PFSK-1 (cell line): ENCODE data around the gene AZIN2.

Experiments used
- FOXP2 ChIP-seq: optimal IDR thresholded peaks from 2 replicates; pipeline ENCODE3; 2011; ENCODE audit warnings: borderline replicate concordance, control low read depth, inconsistent platforms; ENCODE audit not compliant: insufficient read depth; ENCODE audit errors: extremely low read length, extremely low read depth
- POLR2AphosphoS5 ChIP-seq: IDR thresholded peaks from 2 replicates; pipeline ENCODE4 v1.6.1; 2012; ENCODE audit warnings: low read depth, mild to moderate bottlenecking, control low read depth, low read length, moderate library complexity
- SIN3A ChIP-seq: IDR thresholded peaks from 2 replicates; pipeline ENCODE4 v1.6.1; 2012; ENCODE audit warnings: mild to moderate bottlenecking, low read length, moderate library complexity, borderline replicate concordance; ENCODE audit not compliant: insufficient read depth
- TAF1 ChIP-seq: IDR thresholded peaks from 2 replicates; pipeline ENCODE4 v1.6.1; 2012; ENCODE audit warnings: low read length, control low read depth, borderline replicate concordance; ENCODE audit not compliant: insufficient read depth
- TF ChIP-seq, protein P1 (sequence below), 2 experiments: IDR thresholded peaks; 2 replicates each; pipeline versions ENCODE4 v1.6.1 to v1.8.0; 2011 to 2012; ENCODE audit warnings: low read depth in 2 of 2, low read length in 2 of 2, control low read depth in 1 of 2, inconsistent platforms in 1 of 2, mild to moderate bottlenecking in 1 of 2, moderate library complexity in 1 of 2; ENCODE audit not compliant: insufficient read depth in 1 of 2

Gene AZIN2

GRCh38 chr1:33127001-33127823 is 46.3 kb downstream of the AZIN2 start:
- TF ChIP-seq POLR2AphosphoS5 (peak; percentile 96), FOXP2 (peak; percentile 49), SIN3A (peak; percentile 51; the same call in 1 of the 2 replicates), TAF1 (peak; percentile 95; the same call in 1 of the 2 replicates)
- TF ChIP-seq, protein P1, sequence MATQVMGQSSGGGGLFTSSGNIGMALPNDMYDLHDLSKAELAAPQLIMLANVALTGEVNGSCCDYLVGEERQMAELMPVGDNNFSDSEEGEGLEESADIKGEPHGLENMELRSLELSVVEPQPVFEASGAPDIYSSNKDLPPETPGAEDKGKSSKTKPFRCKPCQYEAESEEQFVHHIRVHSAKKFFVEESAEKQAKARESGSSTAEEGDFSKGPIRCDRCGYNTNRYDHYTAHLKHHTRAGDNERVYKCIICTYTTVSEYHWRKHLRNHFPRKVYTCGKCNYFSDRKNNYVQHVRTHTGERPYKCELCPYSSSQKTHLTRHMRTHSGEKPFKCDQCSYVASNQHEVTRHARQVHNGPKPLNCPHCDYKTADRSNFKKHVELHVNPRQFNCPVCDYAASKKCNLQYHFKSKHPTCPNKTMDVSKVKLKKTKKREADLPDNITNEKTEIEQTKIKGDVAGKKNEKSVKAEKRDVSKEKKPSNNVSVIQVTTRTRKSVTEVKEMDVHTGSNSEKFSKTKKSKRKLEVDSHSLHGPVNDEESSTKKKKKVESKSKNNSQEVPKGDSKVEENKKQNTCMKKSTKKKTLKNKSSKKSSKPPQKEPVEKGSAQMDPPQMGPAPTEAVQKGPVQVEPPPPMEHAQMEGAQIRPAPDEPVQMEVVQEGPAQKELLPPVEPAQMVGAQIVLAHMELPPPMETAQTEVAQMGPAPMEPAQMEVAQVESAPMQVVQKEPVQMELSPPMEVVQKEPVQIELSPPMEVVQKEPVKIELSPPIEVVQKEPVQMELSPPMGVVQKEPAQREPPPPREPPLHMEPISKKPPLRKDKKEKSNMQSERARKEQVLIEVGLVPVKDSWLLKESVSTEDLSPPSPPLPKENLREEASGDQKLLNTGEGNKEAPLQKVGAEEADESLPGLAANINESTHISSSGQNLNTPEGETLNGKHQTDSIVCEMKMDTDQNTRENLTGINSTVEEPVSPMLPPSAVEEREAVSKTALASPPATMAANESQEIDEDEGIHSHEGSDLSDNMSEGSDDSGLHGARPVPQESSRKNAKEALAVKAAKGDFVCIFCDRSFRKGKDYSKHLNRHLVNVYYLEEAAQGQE (IDR thresholded peaks at IDR 0.05; ENCODE audit: insufficient read depth in 1 of 2, low read depth in 2 of 2, low read length in 2 of 2), result peak in 1 of 2 experiments; percentile 25; a peak in 1 of 4 replicates

GRCh38 chr1:33128781-33129180 is 47.8 kb downstream of the AZIN2 start:
- no peak for TF ChIP-seq SIN3A
- TF ChIP-seq POLR2AphosphoS5, result no peak
- TF ChIP-seq FOXP2, result no peak
- TF ChIP-seq TAF1, result no peak
- TF ChIP-seq, protein P1 (IDR thresholded peaks at IDR 0.05; ENCODE audit: insufficient read depth in 1 of 2, low read depth in 2 of 2, low read length in 2 of 2), result no peak

DNA sequence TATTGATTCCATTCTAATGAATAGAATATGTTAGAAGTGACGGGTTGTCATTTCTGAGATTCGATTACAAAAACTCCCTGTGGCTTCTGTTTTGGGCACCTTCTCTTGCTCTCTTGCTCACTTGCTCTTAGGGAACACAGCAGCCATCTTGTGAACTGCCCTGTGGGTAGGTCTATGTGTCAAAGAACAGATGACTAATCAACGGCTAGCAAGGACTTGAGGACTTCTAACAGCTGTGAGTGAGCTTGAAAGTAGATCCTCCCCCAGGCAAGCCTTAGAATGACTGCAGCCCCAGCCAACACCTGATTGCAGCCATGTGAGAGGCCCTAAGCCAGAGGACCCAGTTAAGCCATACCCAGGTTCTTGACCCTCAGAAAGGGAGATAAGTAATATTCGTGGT is 49.3 kb downstream of the AZIN2 start:
- TF ChIP-seq, protein P1 (IDR thresholded peaks at IDR 0.05; ENCODE audit: insufficient read depth in 1 of 2, low read depth in 2 of 2, low read length in 2 of 2), result no peak
- TF ChIP-seq FOXP2, result no peak
- TF ChIP-seq POLR2AphosphoS5, result no peak
- no peak for TF ChIP-seq TAF1
- TF ChIP-seq SIN3A, result no peak

- TF ChIP-seq SIN3A, result no peak
Observed at GRCh38 chr1:33131191-33131590, 50.2 kb downstream of the AZIN2 start.

GRCh38 chr1:33132549-33132948 is 51.6 kb downstream of the AZIN2 start:
- TF ChIP-seq TAF1, result no peak

DNA sequence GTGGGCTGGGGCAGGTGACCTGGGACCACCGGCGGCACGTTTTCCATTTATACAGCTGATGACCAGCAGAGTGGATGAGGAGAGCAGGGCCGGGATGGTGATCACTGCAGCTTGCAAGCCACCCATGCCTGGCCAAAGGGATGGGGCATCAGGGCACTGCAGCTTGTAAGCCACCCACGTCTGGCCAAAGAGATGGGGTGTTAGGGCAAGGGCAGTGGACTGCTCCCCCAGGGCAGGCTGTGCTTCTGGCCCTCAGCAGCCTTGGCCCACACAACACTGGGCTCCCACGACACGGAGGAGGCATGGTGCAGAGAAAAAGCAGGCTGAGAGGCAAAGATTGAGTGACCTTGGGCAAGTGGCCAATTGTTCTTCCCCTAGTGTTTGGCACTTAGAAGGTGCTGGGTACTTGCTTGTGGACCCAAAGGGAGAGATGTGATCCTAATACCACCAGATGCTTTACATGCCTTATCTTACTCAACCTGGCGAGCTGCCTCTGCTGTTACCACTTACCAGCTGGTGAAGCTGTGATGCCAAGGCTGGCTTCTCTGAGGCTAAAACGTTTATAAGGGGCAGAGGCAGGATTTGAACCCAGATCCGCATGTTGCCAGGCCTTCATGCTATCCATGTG is 52.6 kb downstream of the AZIN2 start:
- TF ChIP-seq TAF1, result no peak
- TF ChIP-seq, protein P1 (IDR thresholded peaks at IDR 0.05; ENCODE audit: insufficient read depth in 1 of 2, low read depth in 2 of 2, low read length in 2 of 2), result no peak
- TF ChIP-seq FOXP2, result no peak
- TF ChIP-seq POLR2AphosphoS5, result no peak
- no peak for TF ChIP-seq SIN3A
